Pancreas (tissue), 10 donors: Measurements from ENCODE around the gene LCORL. TPM values are rescaled to one million over a fixed set of nuclear protein-coding genes. Genes with fewer than 3 reads are reported as not detected.

Experiments used
- ATAC-seq, 4 donors: fragments of 200-7000 bp; cut with Tn5 transposase; one replicate each; pipeline versions ENCODE4 v1.8.0 to v1.9.1; 2020; ENCODE audit warnings: mild to moderate bottlenecking in 4 of 4, moderate library complexity in 4 of 4
- DNase-seq, 6 donors: peaks; one replicate each; pipeline ENCODE4 v3.0.0-alpha.2; 2020
- FAIRE-seq: peaks from 2 replicates; lab custom pipeline; 2012; peaks lifted over from hg19 to GRCh38; lab: Jason Lieb, UNC
- H3K27ac ChIP-seq, 4 donors: fragments of 200-600 bp; sonication (generic); 1 replicate in 3 of 4; 2 replicates in 1 of 4; pipeline versions ENCODE4 v1.5.0 to v1.8.0; 2020
- H3K27me3 ChIP-seq, 4 donors: fragments of 200-600 bp; one replicate each; pipeline ENCODE4 v1.8.0; 2021
- H3K36me3 ChIP-seq, 3 donors: fragments of 200-600 bp; sonication (generic) in 1 of 3; one replicate each; pipeline versions ENCODE4 v1.5.0 to v1.8.0; 2020 to 2021
- H3K4me1 ChIP-seq, 3 donors: fragments of 200-600 bp; one replicate each; pipeline ENCODE4 v1.8.0; 2021
- H3K4me3 ChIP-seq, 4 donors: fragments of 200-600 bp; sonication (generic) in 2 of 4; one replicate each; pipeline versions ENCODE4 v1.5.0 to v1.8.0; 2020 to 2021
- H3K9me3 ChIP-seq, 4 donors: fragments of 200-600 bp; one replicate each; pipeline ENCODE4 v1.8.0; 2021
- CTCF ChIP-seq, 4 donors: fragments of 200-600 bp; sonication (generic) in 3 of 4; IDR thresholded peaks; one replicate each; pipeline versions ENCODE4 v1.5.0 to v1.8.0; 2021; ENCODE audit warnings: antibody characterized with exemption in 4 of 4
- WGBS, 2 donors: extraction: QIAGEN DNeasy Blood & Tissue Kit; methylation state at CpG; one replicate each; pipeline ENCODE4 v1.1.7; 2013; 5-methylcytosine and 5-hydroxymethylcytosine counted together
- intact Hi-C, 3 donors: fragments of 100-400 bp; cut with DNase I; formaldehyde crosslinking; loops; one replicate each; pipeline versions ENCODE4 v1.11.1 to v1.14.2; 2022
- polyA plus RNA-seq, 2 donors: library from polyadenylated mRNA; stranded (reverse); fragments of 200-250 nt; gene quantifications; one replicate each; pipeline ENCODE4 v1.2.3, GENCODE V29; 2013
- total RNA-seq, 6 donors: library from RNA; stranded (reverse); fragmentation: NEBNext Ultra II Directional in 4 of 6; extraction: Animal tissue kit (Norgen Biotek cat#: 25700) in 4 of 6; gene quantifications; one replicate each; pipeline versions ENCODE4 v1.2.1 to v1.2.4, GENCODE V29; 2021 to 2023
- donor health status: healthy with polysubstance abuse.
- donor health status: DM: no; HTN: no; CAD: no; lungs with moderate emphysema.
- donor health status: DM: no; HTN: no; CAD: no.
- donor health status: control.
- donor health status: control.
- donor health status: Bipolar disorder and iron deficiency.
- donor health status: DM: yes; HTN: yes; CAD: no.
- donor health status: DM: no; HTN: no; CAD: no.
- donor health status: DM: no; HTN: no; CAD: no.
- donor health status: DM: yes; HTN: yes; CAD: no.

LCORL gene
- total and polyA plus RNA-seq, 8 donors, result 1.7 to 11.8 (median 5.3) TPM

GRCh38 chr4:18057821-18058533, 36.4 kb upstream of the LCORL start:
- H3K9me3 ChIP-seq, result peaks cover 0 to 4% (median 0%) of the 10 kb centered on the region in 4 donors
- H3K27ac ChIP-seq, result no peak overlapping the region
- no peaks in the 10 kb centered on the region for H3K36me3 ChIP-seq
- no peak for TF ChIP-seq CTCF (IDR thresholded peaks at IDR 0.05)
- WGBS, 2 donors, result 73 to 88% methylated on average over 2 of the region's 2 CpGs
- ATAC-seq (no peak), FAIRE-seq (no peak), DNase-seq (no peak)
- no peaks in the 10 kb centered on the region for H3K27me3 ChIP-seq
- no peaks in the 10 kb centered on the region for H3K4me1 ChIP-seq
- intact Hi-C loops, result no loop called here
- H3K4me3 ChIP-seq, result no peak overlapping the region

- no peaks in the 10 kb centered on the region for H3K27me3 ChIP-seq
- ATAC-seq (no peak), FAIRE-seq (no peak), DNase-seq (no peak)
- no peak for TF ChIP-seq CTCF (IDR thresholded peaks at IDR 0.05)
- intact Hi-C loops, result no loop called here
- H3K4me3 ChIP-seq, result no peak overlapping the region
- no peak overlapping the region for H3K27ac ChIP-seq
- H3K9me3 ChIP-seq, result peaks cover 0 to 4% (median 0%) of the 10 kb centered on the region in 4 donors
- WGBS, 2 donors, result 72 to 80% methylated on average over 2 of the region's 2 CpGs
- no peaks in the 10 kb centered on the region for H3K36me3 ChIP-seq
- no peaks in the 10 kb centered on the region for H3K4me1 ChIP-seq
Observed at GRCh38 chr4:18056030-18056429, 34.5 kb upstream of the LCORL start.

GRCh38 chr4:18052158-18052557, 30.6 kb upstream of the LCORL start:
- ATAC-seq, result no peak
- no peaks in the 10 kb centered on the region for H3K4me1 ChIP-seq
- FAIRE-seq, result no peak
- 68 to 81% methylated on average over 1 of the region's 1 CpG for WGBS, 2 donors
- no peak for TF ChIP-seq CTCF (IDR thresholded peaks at IDR 0.05)
- H3K36me3 ChIP-seq, result no peaks in the 10 kb centered on the region
- no peak for DNase-seq
- H3K4me3 ChIP-seq, result no peak overlapping the region
- no peak overlapping the region for H3K27ac ChIP-seq
- intact Hi-C loops, result no loop called here
- no peaks in the 10 kb centered on the region for H3K27me3 ChIP-seq
- peaks cover 0 to 4% (median 0%) of the 10 kb centered on the region in 4 donors for H3K9me3 ChIP-seq

- H3K27ac ChIP-seq, result no peak overlapping the region
- 89 to 94% methylated on average over 2 of the region's 2 CpGs for WGBS, 2 donors
- no peaks in the 10 kb centered on the region for H3K27me3 ChIP-seq
- no peaks in the 10 kb centered on the region for H3K36me3 ChIP-seq
- TF ChIP-seq CTCF (IDR thresholded peaks at IDR 0.05), result no peak
- no peak for DNase-seq
- H3K9me3 ChIP-seq, result peaks cover 0 to 1% (median 0%) of the 10 kb centered on the region in 4 donors
- ATAC-seq, result no peak
- no peak overlapping the region for H3K4me3 ChIP-seq
- H3K4me1 ChIP-seq, result no peaks in the 10 kb centered on the region
- FAIRE-seq, result no peak
- intact Hi-C loops, result no loop called here
Observed at GRCh38 chr4:18051281-18051680, 29.7 kb upstream of the LCORL start.

GRCh38 chr4:18050448-18050847, 28.9 kb upstream of the LCORL start:
- H3K4me1 ChIP-seq, result no peaks in the 10 kb centered on the region
- WGBS, 2 donors, result 89 to 96% methylated on average over 6 of the region's 6 CpGs
- H3K27ac ChIP-seq, result no peak overlapping the region
- no peak for ATAC-seq
- intact Hi-C loops, result no loop called here
- TF ChIP-seq CTCF (IDR thresholded peaks at IDR 0.05), result no peak
- H3K4me3 ChIP-seq, result no peak overlapping the region
- DNase-seq, result no peak
- H3K9me3 ChIP-seq, result no peaks in the 10 kb centered on the region
- no peaks in the 10 kb centered on the region for H3K36me3 ChIP-seq
- H3K27me3 ChIP-seq, result no peaks in the 10 kb centered on the region
- no peak for FAIRE-seq
